GM19463 (cell line): ENCODE results near the gene C11orf42.
A peak's percentile ranks its signal among the peaks of the same experiment; 100 is the strongest.

ENCODE experiments used
- ATAC-seq: cut with Tn5 transposase; IDR thresholded peaks from one replicate; pipeline ENCODE4 v1.9.1; 2021; ENCODE audit warnings: mild to moderate bottlenecking, moderate library complexity; ENCODE audit not compliant: unreplicated experiment

C11orf42 gene

GRCh38 chr11:6251990-6252473, 46.7 kb downstream of the C11orf42 start:
- ATAC-seq: no peak

- peak; percentile 80 for ATAC-seq
Observed at GRCh38 chr11:6253197-6253596, 47.8 kb downstream of the C11orf42 start.

- ATAC-seq: no peak
Observed at GRCh38 chr11:6258141-6258540, 52.8 kb downstream of the C11orf42 start.

GRCh38 chr11:6258571-6259081, 53.3 kb downstream of the C11orf42 start:
- no peak for ATAC-seq

GRCh38 chr11:6260207-6260726, 54.9 kb downstream of the C11orf42 start:
- ATAC-seq: no peak
